Measurements from ENCODE around the gene MEGF11. TPM values are rescaled to one million over a fixed set of nuclear protein-coding genes. Genes with fewer than 3 reads are reported as not detected.

Gene MEGF11
- total RNA-seq, 5 donors from 2014 or later (not counting 1 experiment from before 2014, with no cell fraction given), result 0.20 TPM; not detected in 4

GRCh38 chr15:66294157-66294931, 40.8 kb upstream of the MEGF11 start:
- H3K36me3 Mint-ChIP-seq, result peaks cover 8% of the 10 kb centered on the region
- POLR2A ChIA-PET, result interaction anchor here in 1 of 2 donors (1.2 kb wide), 1 partner anchor 93 kb away, joined by 3 read pairs; no protein-coding TSS in a partner anchor
- H3K9me3 ChIP-seq, result no peaks in the 10 kb centered on the region
- H3K27me3 ChIP-seq (replicated peaks in 1 of 2; ENCODE audit: control insufficient read depth in 2 of 2, extremely low read depth in 1 of 2, insufficient read depth in 2 of 2, low read length in 1 of 2), result no peaks in the 10 kb centered on the region
- CTCF ChIA-PET, result interaction anchor here in 1 of 2 donors (0.5 to 1.0 kb wide), 3 partner anchors 11 to 1413 kb away, joined by 3 to 6 read pairs (median 3); no protein-coding TSS in a partner anchor
- ATAC-seq (replicated peaks in 1 of 4), result peak; percentile 6 to 17 (median 9)
- WGBS (ENCODE audit: insufficient coverage), result 0% methylated on average over 6 of the region's 16 CpGs
- H3K27ac ChIP-seq (ENCODE audit: low read length), result peak overlapping the region; percentile 86
- peak overlapping the region; percentile 68 to 85 for H3K4me3 ChIP-seq (ENCODE audit: control insufficient read depth in 1 of 2, extremely low read depth in 1 of 2, low read length in 1 of 2)
- no peaks in the 10 kb centered on the region for H3K27me3 Mint-ChIP-seq
- peaks cover 18 to 33% of the 10 kb centered on the region in 2 experiments for H3K4me1 ChIP-seq (ENCODE audit: control insufficient read depth in 1 of 2, extremely low read depth in 1 of 2, insufficient read depth in 2 of 2, low read length in 2 of 2)
- peak in 13 of 35 experiments; percentile 0 to 51 (median 6) for DNase-seq
- H3K27ac Mint-ChIP-seq, result peak overlapping the region; percentile 92 to 96
- peaks cover 37 to 53% (median 53%) of the 10 kb centered on the region in 3 donors for H3K4me1 Mint-ChIP-seq
- peaks cover 4 to 13% of the 10 kb centered on the region in 2 donors for H3K36me3 ChIP-seq (ENCODE audit: control insufficient read depth in 2 of 2, extremely low read depth in 1 of 2, insufficient read depth in 1 of 2, low read length in 1 of 2)
- H3K4me3 Mint-ChIP-seq, result peak overlapping the region; percentile 82 to 91 (median 88)
- H3K9me3 Mint-ChIP-seq, result no peaks in the 10 kb centered on the region

DNA sequence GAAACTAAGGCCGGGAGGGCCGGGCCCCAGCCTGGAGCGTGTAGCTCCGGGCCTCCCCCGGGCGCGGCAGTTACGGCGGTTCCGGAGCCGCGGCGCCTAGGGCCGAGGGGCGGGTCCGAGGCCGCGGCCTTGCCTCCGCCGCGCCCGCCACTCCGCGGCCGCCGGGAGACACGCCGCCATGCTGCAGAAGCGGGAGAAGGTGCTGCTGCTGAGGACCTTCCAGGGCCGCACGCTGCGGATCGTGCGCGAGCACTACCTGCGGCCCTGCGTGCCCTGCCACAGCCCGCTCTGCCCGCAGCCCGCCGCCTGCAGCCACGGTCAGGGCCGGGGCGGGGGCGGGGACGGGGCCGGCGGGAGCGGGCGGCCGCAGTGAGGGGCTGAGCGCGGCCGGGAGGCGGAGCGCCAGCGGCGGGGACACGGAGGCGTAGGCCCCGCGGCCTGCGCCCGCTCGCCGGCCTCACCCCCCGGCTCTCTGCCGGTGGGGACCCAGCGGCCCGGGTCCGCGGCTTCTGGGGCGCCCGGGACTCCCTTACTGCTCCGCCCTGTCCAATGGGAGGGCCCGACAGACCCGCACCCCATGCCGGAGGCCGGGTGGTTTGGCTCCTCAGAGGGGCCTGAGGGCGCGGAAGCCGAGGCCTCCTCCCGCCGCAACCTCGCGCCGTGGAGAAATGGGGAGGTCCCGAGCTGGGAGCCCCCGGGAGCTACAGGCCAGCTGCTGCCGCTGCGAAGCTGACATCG, 40.0 kb upstream of the MEGF11 start, which contains the start of gene DIS3L:
Gene DIS3L (plus strand): TSS at position 150 of the 738 bp plus-strand sequence. CDS start 29 bp downstream, at position 179.
- no peaks in the 10 kb centered on the region for H3K9me3 ChIP-seq
- under 1% methylated on average over 92 of the region's 92 CpGs for WGBS (ENCODE audit: insufficient coverage)
- no peaks in the 10 kb centered on the region for H3K27me3 ChIP-seq (replicated peaks in 1 of 2; ENCODE audit: control insufficient read depth in 2 of 2, extremely low read depth in 1 of 2, insufficient read depth in 2 of 2, low read length in 1 of 2)
- H3K36me3 ChIP-seq (ENCODE audit: control insufficient read depth in 2 of 2, extremely low read depth in 1 of 2, insufficient read depth in 1 of 2, low read length in 1 of 2), result peaks cover 0 to 7% of the 10 kb centered on the region in 2 donors
- peak within 1 kb of the TSS; percentile 92 to 96 for H3K27ac Mint-ChIP-seq
- peaks cover 18 to 33% of the 10 kb centered on the region in 2 experiments for H3K4me1 ChIP-seq (ENCODE audit: control insufficient read depth in 1 of 2, extremely low read depth in 1 of 2, insufficient read depth in 2 of 2, low read length in 2 of 2)
- peak within 1 kb of the TSS; percentile 82 to 91 (median 88) for H3K4me3 Mint-ChIP-seq
- DNase-seq (peak; percentile 27 to 80 (median 54)), ATAC-seq (replicated peaks in 1 of 4) (peak; percentile 81 to 84 (median 82))
- ChIA-PET CTCF (interaction anchor here in 1 of 2 donors (0.9 to 2.1 kb wide), 2 partner anchors 10 to 205 kb away, joined by 3 to 13 read pairs; partner anchors contain the start of gene SNAPC5), POLR2A (interaction anchor here in 1 of 2 donors (1.2 kb wide), 1 partner anchor 94 kb away, joined by 3 read pairs; no protein-coding TSS in a partner anchor)
- H3K27ac ChIP-seq (ENCODE audit: low read length), result peak within 1 kb of the TSS; percentile 91
- H3K4me1 Mint-ChIP-seq, result peaks cover 37 to 53% (median 53%) of the 10 kb centered on the region in 3 donors
- no peaks in the 10 kb centered on the region for H3K27me3 Mint-ChIP-seq
- H3K9me3 Mint-ChIP-seq, result no peaks in the 10 kb centered on the region
- peak within 1 kb of the TSS; percentile 68 to 85 for H3K4me3 ChIP-seq (ENCODE audit: control insufficient read depth in 1 of 2, extremely low read depth in 1 of 2, low read length in 1 of 2)
- H3K36me3 Mint-ChIP-seq, result peaks cover 4% of the 10 kb centered on the region

DNA sequence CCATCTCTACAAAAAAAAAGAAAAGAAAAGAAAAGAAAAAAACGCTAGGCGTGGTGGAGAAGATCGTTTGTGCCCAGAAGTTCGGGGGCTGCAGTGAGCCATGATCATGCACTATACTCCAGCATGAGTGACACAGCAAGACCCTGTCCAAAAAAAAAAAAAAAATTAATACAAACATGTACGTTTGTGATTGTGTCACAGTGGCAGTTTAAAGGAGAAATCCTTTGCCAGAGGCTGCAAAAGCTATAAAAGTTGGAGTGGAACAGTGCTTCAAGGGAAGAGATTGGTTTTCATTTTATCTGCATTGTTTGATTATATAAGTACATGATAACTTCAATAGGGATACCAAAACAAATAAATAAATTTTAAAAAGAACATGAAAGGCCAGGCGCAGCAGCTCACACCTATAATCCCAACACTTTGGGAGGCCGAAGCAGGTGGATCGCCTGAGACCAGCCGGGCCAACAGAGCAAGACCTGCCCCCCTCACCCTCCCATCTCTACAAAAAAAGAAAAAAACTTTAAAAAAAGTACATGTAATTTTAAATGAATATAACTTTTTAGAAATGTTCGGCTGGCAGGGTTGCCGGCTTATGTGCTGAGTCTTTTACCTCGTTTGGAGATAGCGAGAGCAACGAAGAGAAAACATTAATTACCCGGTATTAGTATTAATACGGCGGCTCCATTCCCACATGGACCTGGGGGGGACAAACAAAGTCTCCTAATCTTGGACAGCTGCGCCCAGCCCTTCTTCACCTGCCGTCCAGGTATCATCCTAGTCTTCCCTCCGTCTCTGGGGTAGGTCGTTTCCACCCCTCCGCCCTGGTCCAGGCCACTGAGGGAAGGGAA, 39.2 kb upstream of the MEGF11 start:
- Histone ChIP-seq H3K4me3 (ENCODE audit: control insufficient read depth in 1 of 2, extremely low read depth in 1 of 2, low read length in 1 of 2) (peak overlapping the region; percentile 60), H3K4me1 (ENCODE audit: control insufficient read depth in 1 of 2, extremely low read depth in 1 of 2, insufficient read depth in 2 of 2, low read length in 2 of 2) (peaks cover 18 to 33% of the 10 kb centered on the region in 2 experiments), H3K9me3 (no peaks in the 10 kb centered on the region), H3K36me3 (ENCODE audit: control insufficient read depth in 2 of 2, extremely low read depth in 1 of 2, insufficient read depth in 1 of 2, low read length in 1 of 2) (peaks cover 0 to 3% of the 10 kb centered on the region in 2 donors), H3K27ac (ENCODE audit: low read length) (peak overlapping the region; percentile 91), H3K27me3 (replicated peaks in 1 of 2; ENCODE audit: control insufficient read depth in 2 of 2, extremely low read depth in 1 of 2, insufficient read depth in 2 of 2, low read length in 1 of 2) (no peaks in the 10 kb centered on the region)
- H3K4me3 Mint-ChIP-seq, result peak overlapping the region; percentile 76 to 91 (median 82)
- WGBS (ENCODE audit: insufficient coverage), result 5% methylated on average over 4 of the region's 22 CpGs
- no peak for ATAC-seq (replicated peaks in 1 of 4)
- DNase-seq, result peak in 3 of 35 experiments; percentile 1 to 10 (median 2)
- H3K36me3 Mint-ChIP-seq, result peaks cover 4% of the 10 kb centered on the region
- no peaks in the 10 kb centered on the region for H3K9me3 Mint-ChIP-seq
- H3K27ac Mint-ChIP-seq, result peak overlapping the region; percentile 89 to 92
- ChIA-PET POLR2A (no interaction called here), CTCF (interaction anchor here in 1 of 2 donors (0.6 to 2.1 kb wide), 2 partner anchors 13 to 205 kb away, joined by 3 to 13 read pairs; partner anchors contain the start of gene SNAPC5)
- peaks cover 37 to 54% (median 53%) of the 10 kb centered on the region in 3 donors for H3K4me1 Mint-ChIP-seq
- no peaks in the 10 kb centered on the region for H3K27me3 Mint-ChIP-seq

DNA sequence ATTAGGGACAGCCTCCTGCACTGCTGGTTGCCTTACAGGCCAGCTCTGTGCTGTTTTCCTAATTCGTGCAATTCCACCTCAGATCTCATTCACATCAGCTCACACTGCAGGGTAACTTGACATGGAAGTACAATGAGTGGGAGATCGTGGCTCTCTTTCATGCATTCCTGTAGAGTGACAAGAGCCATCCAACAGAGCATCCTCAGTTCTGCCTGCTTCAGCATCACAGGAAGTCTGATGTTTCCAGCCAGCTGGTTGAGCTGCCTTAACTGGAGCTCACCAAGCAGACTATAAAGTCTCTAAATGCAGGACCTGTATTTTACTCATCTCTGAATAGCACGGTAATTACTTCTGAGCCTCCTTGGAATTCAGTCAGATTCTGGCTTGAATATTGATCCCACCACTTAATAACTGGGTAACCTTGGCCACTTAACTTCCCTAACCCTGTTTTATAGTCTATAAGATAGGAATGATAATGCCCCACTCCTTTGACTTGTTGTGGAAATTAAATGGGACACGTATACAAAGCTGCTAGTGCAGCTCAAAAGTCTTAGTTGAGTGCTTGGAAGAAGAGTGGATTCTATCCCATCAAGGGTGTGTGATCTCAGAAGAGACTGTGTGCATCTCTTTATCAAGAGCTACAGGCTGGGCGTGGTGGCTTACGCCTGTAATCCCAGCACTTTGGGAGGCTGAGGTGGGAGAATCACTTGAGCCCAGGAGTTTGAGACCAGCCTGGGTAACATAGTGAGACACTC, 38.4 kb upstream of the MEGF11 start:
- Histone ChIP-seq H3K36me3 (ENCODE audit: control insufficient read depth in 2 of 2, extremely low read depth in 1 of 2, insufficient read depth in 1 of 2, low read length in 1 of 2) (no peaks in the 10 kb centered on the region), H3K4me3 (ENCODE audit: control insufficient read depth in 1 of 2, extremely low read depth in 1 of 2, low read length in 1 of 2) (peak overlapping the region in 1 of 2 donors; percentile 60), H3K27ac (ENCODE audit: low read length) (peak overlapping the region; percentile 91), H3K4me1 (ENCODE audit: control insufficient read depth in 1 of 2, extremely low read depth in 1 of 2, insufficient read depth in 2 of 2, low read length in 2 of 2) (peaks cover 18 to 33% of the 10 kb centered on the region in 2 experiments), H3K27me3 (replicated peaks in 1 of 2; ENCODE audit: control insufficient read depth in 2 of 2, extremely low read depth in 1 of 2, insufficient read depth in 2 of 2, low read length in 1 of 2) (no peaks in the 10 kb centered on the region), H3K9me3 (no peaks in the 10 kb centered on the region)
- WGBS (ENCODE audit: insufficient coverage), result no CpG with 5 or more reads among the region's 6 CpGs
- Mint-ChIP-seq H3K4me1 (peaks cover 37 to 56% (median 56%) of the 10 kb centered on the region in 3 donors), H3K4me3 (peak overlapping the region; percentile 76 to 91 (median 82)), H3K27me3 (no peaks in the 10 kb centered on the region), H3K36me3 (no peaks in the 10 kb centered on the region), H3K27ac (peak overlapping the region; percentile 89 to 92), H3K9me3 (no peaks in the 10 kb centered on the region)
- ATAC-seq (replicated peaks in 1 of 4) (no peak), DNase-seq (peak in 1 of 35 experiments; percentile 19)
- CTCF ChIA-PET, result interaction anchor here (0.5 to 2.1 kb wide), 6 partner anchors 11 to 699 kb away, joined by 3 to 13 read pairs (median 4); partner anchors contain the start of gene SNAPC5 (in 1 of the 2)
- POLR2A ChIA-PET, result interaction anchor here in 1 of 2 donors (0.5 kb wide), 1 partner anchor 500 kb away, joined by 7 read pairs; the partner anchor contains the start of gene DENND4A

- Mint-ChIP-seq H3K4me1 (peaks cover 32 to 43% (median 42%) of the 10 kb centered on the region in 3 donors), H3K27me3 (no peaks in the 10 kb centered on the region), H3K4me3 (no peak overlapping the region)
Measured at GRCh38 chr15:66290518-66290917, 37.0 kb upstream of the MEGF11 start.

More at GRCh38 chr15:66290518-66290917, 37.0 kb upstream of the MEGF11 start:
- Histone ChIP-seq H3K4me3 (ENCODE audit: control insufficient read depth in 1 of 2, extremely low read depth in 1 of 2, low read length in 1 of 2) (no peak overlapping the region), H3K9me3 (no peaks in the 10 kb centered on the region), H3K36me3 (ENCODE audit: control insufficient read depth in 2 of 2, extremely low read depth in 1 of 2, insufficient read depth in 1 of 2, low read length in 1 of 2) (no peaks in the 10 kb centered on the region), H3K27ac (ENCODE audit: low read length) (no peak overlapping the region), H3K4me1 (ENCODE audit: control insufficient read depth in 1 of 2, extremely low read depth in 1 of 2, insufficient read depth in 2 of 2, low read length in 2 of 2) (peaks cover 17 to 33% of the 10 kb centered on the region in 2 experiments), H3K27me3 (replicated peaks in 1 of 2; ENCODE audit: control insufficient read depth in 2 of 2, extremely low read depth in 1 of 2, insufficient read depth in 2 of 2, low read length in 1 of 2) (no peaks in the 10 kb centered on the region)
- Mint-ChIP-seq H3K9me3 (no peaks in the 10 kb centered on the region), H3K36me3 (no peaks in the 10 kb centered on the region), H3K27ac (peak overlapping the region in 1 of 2 donors; percentile 1)
- ChIA-PET POLR2A (no interaction called here), CTCF (no interaction called here)
- ATAC-seq (replicated peaks in 1 of 4) (no peak), DNase-seq (no peak)

Measured in T-cell (primary cell).